ENCODE measurements around the gene NXPH2. TPM values are rescaled to one million over a fixed set of nuclear protein-coding genes. Genes with fewer than 3 reads are reported as not detected.
A peak's percentile ranks its signal among the peaks of the same experiment; 100 is the strongest.

The NXPH2 gene
- not detected for total RNA-seq

DNA sequence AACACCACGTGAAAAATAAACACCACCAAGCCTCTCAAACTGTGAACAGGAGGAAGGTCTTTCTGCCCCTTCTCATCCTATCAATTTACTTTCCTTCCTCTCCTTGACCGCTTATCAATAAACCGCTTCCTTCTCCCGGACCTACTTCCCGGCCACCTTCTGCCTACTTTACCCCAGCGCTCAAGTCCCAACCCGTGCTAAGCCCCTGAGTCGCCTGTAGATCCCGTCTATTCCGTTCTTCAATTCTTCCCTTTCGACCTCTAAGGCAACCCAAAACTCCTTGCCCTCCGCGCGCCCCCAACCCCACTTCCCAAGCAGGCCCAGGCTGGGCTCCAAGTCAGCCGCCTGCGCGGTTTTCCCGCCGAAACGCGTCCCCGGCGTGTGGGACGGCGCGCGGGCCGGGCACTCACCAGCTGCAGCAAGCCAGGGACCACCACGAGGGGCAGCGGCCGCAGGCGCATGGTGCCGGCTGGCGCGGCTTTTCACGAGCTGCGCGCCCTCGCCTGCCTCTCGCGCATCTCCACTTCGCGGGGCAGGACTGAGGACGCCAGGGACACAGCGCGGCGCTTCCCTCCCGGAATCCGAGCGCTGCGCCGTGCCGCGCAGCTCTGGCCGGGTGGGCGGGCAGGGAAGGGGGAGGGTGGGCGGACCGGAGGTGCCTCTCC lies at the start of gene NXPH2:
TSS of gene NXPH2 (minus strand) at position 610 of the 665 bp plus-strand sequence. CDS start at position 461, 149 bp downstream.
- Mint-ChIP-seq H3K4me3 (no peak within 1 kb of the TSS), H3K9me3 (no peaks in the 10 kb centered on the region), H3K27me3 (peaks cover 32% of the 10 kb centered on the region), H3K27ac (no peak within 1 kb of the TSS), H3K4me1 (ENCODE audit: low read depth) (peaks cover 3% of the 10 kb centered on the region), H3K36me3 (no peaks in the 10 kb centered on the region)
- ChIA-PET POLR2A (no interaction called here), CTCF (no interaction called here)
- DNase-seq, result no peak
- intact Hi-C loops (cut with micrococcal nuclease), result loop anchor here (10.0 kb wide), 1 partner anchor 305 kb away; no protein-coding TSS in a partner anchor

DNA sequence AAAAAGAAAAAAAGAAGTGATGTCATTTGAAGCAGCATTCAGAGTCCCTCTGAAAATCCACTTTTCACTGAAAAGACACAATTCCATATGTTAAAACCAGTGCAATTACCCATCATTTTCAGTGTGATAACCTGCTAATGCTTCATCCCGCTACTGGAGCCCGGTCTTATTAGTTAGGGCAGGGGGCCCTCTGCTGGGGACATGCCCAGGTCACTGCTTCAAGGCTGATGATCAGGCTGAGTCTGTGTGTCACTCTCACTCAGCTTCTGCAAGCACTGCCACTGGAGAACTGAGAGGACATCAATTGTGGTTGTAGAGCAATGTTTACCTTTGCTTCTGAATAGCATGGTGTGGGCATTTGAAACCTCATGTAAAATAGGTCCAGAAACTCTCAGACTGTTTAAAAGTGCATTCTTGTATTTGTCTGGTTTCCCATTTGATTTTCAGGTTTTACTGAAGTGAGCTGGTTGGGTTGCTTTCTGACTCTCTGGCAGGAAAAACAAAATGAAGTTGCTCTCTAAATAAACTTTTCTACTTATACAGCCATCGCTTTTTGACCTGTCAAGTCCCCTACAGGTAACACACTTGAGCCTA lies 49.2 kb upstream of the NXPH2 start:
- H3K4me3 Mint-ChIP-seq, result no peak overlapping the region
- no peaks in the 10 kb centered on the region for H3K36me3 Mint-ChIP-seq
- no peaks in the 10 kb centered on the region for H3K4me1 Mint-ChIP-seq (ENCODE audit: low read depth)
- peaks cover 3% of the 10 kb centered on the region for H3K27me3 Mint-ChIP-seq
- DNase-seq, result peak; percentile 44
- no peaks in the 10 kb centered on the region for H3K9me3 Mint-ChIP-seq
- ChIA-PET POLR2A (no interaction called here), CTCF (interaction anchor here (0.8 to 1.4 kb wide), 3 partner anchors 917 to 963 kb away, joined by 3 to 5 read pairs (median 5); no protein-coding TSS in a partner anchor)
- intact Hi-C loops (cut with micrococcal nuclease), result no loop called here
- no peak overlapping the region for H3K27ac Mint-ChIP-seq

DNA sequence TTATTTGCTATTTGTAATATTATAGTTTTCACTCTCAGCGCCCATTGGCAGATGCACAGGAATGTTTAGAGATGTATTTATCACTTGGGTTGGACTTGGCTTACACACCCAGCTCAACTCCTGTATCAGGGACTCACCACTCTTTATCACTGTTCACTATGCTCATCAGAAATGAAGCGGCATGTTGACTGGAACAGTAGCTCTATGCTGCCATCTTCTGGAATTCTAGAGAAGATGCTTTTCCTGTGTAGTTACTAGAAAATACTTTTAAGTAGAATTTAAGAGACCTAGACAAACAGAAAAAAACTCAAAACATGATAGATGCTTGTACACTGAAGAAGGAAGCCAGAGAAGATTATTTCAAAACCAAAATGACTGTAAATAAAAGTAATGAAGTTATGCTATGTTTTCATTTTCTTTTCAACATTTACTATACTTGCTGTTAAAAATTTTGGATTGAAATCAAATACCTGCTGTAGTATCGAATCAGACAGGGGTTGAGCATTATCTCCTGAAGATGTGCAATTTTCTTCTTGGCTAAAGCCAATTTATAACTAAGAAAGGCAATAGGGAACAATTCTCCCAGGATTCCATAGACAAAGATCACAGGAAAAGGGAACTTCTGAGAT lies 47.4 kb upstream of the NXPH2 start:
- H3K36me3 Mint-ChIP-seq, result no peaks in the 10 kb centered on the region
- no peak overlapping the region for H3K4me3 Mint-ChIP-seq
- H3K9me3 Mint-ChIP-seq, result no peaks in the 10 kb centered on the region
- POLR2A ChIA-PET, result no interaction called here
- H3K27ac Mint-ChIP-seq, result no peak overlapping the region
- H3K27me3 Mint-ChIP-seq, result peaks cover 6% of the 10 kb centered on the region
- H3K4me1 Mint-ChIP-seq (ENCODE audit: low read depth), result no peaks in the 10 kb centered on the region
- CTCF ChIA-PET, result interaction anchor here (0.7 to 3.4 kb wide), 18 partner anchors 12 to 965 kb away, joined by 3 to 55 read pairs (median 4); no protein-coding TSS in a partner anchor
- DNase-seq, result peak; percentile 15
- intact Hi-C loops (cut with micrococcal nuclease), result loop anchor here (1.0 kb wide), 4 partner anchors 453 to 961 kb away; no protein-coding TSS in a partner anchor

DNA sequence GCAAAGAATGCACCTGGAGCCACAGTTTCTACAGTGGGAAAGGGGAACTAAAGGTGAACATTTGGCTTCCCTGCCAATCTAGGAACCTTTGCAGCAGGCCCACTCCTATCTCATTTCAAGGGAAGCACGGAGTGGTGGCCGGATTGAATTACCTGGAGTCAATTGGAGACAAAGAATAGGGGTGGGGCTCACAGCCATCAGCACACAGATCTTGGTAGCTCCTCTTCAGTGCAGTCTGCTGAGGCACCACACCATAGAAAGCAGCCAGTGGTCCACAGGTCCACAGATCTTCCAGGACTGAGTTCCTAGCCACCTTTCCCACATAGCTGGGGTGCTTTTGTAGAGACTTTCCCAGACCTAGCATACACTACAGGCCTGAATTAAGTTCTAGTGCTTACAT lies 43.5 kb upstream of the NXPH2 start:
- Mint-ChIP-seq H3K9me3 (no peaks in the 10 kb centered on the region), H3K36me3 (no peaks in the 10 kb centered on the region), H3K4me1 (ENCODE audit: low read depth) (no peaks in the 10 kb centered on the region), H3K4me3 (no peak overlapping the region), H3K27me3 (peaks cover 11% of the 10 kb centered on the region), H3K27ac (no peak overlapping the region)
- CTCF ChIA-PET, result interaction anchor here (0.6 kb wide), 1 partner anchor 8 kb away, joined by 3 read pairs; no protein-coding TSS in a partner anchor
- no peak for DNase-seq
- intact Hi-C loops (cut with micrococcal nuclease), result no loop called here
- POLR2A ChIA-PET, result no interaction called here

DNA sequence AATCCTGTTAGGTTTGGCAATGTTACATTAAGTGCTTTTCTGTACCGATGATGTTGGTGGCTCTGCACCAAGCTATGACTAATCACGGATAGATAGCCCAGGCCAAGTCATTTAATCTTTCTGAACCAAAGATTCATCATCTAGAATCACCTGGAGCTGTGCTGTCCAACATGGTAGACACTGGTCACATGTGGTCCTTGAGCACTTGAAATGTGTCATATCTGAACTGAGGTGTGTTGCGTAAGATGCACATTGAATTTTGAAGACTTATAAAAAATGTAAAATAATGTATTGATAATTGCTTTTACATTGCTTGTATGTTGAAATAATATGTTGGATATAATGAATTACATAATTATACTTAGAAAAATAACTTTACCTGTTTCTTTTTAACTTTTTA lies 39.8 kb upstream of the NXPH2 start:
- Mint-ChIP-seq H3K27me3 (peaks cover 8% of the 10 kb centered on the region), H3K4me1 (ENCODE audit: low read depth) (no peaks in the 10 kb centered on the region), H3K36me3 (no peaks in the 10 kb centered on the region), H3K4me3 (no peak overlapping the region), H3K9me3 (no peaks in the 10 kb centered on the region), H3K27ac (no peak overlapping the region)
- ChIA-PET POLR2A (no interaction called here), CTCF (no interaction called here)
- no peak for DNase-seq
- intact Hi-C loops (cut with micrococcal nuclease), result no loop called here

DNA sequence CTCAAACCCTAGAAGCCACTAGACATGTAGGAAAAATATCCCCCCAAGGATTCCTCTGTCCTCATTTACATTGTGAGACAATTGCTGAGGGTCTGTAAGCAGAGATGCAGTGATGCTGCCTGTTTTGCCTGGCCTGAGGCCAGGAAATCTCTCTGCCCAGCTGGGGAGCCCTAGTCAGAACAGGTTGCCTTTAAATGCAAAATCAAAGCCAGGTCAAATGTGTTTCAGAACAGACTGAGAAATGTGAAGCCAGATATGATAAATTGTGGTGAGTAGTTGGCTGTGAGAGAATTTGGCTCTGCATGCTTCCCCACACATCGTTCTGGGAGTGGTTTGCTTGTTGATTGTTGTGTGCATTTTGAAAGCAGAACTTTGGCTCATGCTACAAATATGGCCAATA lies 38.4 kb upstream of the NXPH2 start:
- no peak for DNase-seq
- Mint-ChIP-seq H3K27ac (no peak overlapping the region), H3K36me3 (no peaks in the 10 kb centered on the region), H3K27me3 (peaks cover 10% of the 10 kb centered on the region), H3K4me3 (no peak overlapping the region), H3K4me1 (ENCODE audit: low read depth) (no peaks in the 10 kb centered on the region), H3K9me3 (no peaks in the 10 kb centered on the region)
- intact Hi-C loops (cut with micrococcal nuclease), result no loop called here
- POLR2A ChIA-PET, result no interaction called here
- CTCF ChIA-PET, result no interaction called here

DNA sequence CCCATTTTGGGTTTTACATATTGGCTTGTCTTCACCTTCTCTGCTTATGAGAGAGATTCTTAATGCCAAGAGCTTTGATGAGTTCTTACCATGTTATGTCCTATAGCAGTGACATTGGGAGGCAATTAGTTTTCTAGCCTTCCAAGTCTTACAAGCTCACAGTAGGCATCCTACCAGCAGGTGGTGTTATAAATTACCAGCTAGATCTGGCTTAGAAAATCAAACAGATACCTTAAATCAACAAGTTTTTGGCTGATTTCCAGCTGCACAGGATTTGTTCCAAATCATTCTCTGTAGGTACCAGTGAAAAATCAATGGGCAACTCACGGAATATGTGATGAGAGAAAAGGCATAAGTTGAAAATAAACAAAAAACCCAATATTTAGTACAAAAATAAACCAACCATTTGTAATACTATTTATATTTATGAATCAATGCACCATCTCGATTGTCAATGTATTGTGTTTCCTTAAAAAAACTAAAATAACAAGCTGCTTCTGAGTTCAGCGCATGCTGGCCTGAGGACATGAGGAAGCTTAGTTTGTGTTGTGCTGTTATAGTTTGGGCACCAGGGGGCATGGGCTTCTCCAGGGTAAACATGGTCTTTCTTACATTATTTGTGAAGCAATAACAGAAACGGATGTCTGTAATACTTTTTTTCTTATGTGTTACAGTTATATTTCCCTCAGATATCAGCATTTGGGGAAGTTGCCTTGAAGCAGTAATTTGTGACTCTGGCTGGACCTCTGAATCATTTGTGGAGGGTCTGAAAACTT lies 34.1 kb upstream of the NXPH2 start:
- CTCF ChIA-PET, result interaction anchor here (1.0 kb wide), 1 partner anchor 13 kb away, joined by 3 read pairs; no protein-coding TSS in a partner anchor

DNA sequence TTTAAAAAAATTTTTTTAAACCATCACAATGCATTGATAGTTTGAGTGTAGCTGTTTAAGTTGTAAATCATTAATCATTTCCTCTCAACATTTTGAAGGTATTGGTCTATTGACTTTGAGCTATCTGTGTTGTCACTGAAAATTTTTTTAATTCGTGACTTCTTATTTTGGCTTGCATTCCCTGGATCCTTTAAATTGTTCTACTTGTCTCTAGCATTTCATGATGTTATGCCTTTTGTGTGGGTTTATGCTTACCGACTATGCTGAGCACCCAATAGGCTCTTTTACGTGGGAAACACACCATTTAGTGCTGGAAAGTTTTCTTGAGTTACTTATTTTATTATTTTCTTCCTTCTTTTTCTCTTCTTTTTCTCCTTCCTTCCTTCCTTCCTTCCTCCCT lies 31.2 kb upstream of the NXPH2 start:
- no peak overlapping the region for H3K27ac Mint-ChIP-seq
- no peak overlapping the region for H3K4me3 Mint-ChIP-seq
- no peak for DNase-seq
- H3K36me3 Mint-ChIP-seq, result no peaks in the 10 kb centered on the region
- H3K27me3 Mint-ChIP-seq, result peaks cover 8% of the 10 kb centered on the region
- no peaks in the 10 kb centered on the region for H3K9me3 Mint-ChIP-seq
- CTCF ChIA-PET, result interaction anchor here (1.6 kb wide), 1 partner anchor 15 kb away, joined by 5 read pairs; no protein-coding TSS in a partner anchor
- intact Hi-C loops (cut with micrococcal nuclease), result no loop called here
- POLR2A ChIA-PET, result no interaction called here
- no peaks in the 10 kb centered on the region for H3K4me1 Mint-ChIP-seq (ENCODE audit: low read depth)

More for the DNA sequence above, 34.1 kb upstream of the NXPH2 start:
- H3K27me3 Mint-ChIP-seq, result peaks cover 5% of the 10 kb centered on the region
- intact Hi-C loops (cut with micrococcal nuclease), result no loop called here
- no peak overlapping the region for H3K4me3 Mint-ChIP-seq
- H3K9me3 Mint-ChIP-seq, result no peaks in the 10 kb centered on the region
- no peaks in the 10 kb centered on the region for H3K36me3 Mint-ChIP-seq
- DNase-seq, result no peak
- H3K27ac Mint-ChIP-seq, result no peak overlapping the region
- POLR2A ChIA-PET, result no interaction called here
- H3K4me1 Mint-ChIP-seq (ENCODE audit: low read depth), result no peaks in the 10 kb centered on the region

DNA sequence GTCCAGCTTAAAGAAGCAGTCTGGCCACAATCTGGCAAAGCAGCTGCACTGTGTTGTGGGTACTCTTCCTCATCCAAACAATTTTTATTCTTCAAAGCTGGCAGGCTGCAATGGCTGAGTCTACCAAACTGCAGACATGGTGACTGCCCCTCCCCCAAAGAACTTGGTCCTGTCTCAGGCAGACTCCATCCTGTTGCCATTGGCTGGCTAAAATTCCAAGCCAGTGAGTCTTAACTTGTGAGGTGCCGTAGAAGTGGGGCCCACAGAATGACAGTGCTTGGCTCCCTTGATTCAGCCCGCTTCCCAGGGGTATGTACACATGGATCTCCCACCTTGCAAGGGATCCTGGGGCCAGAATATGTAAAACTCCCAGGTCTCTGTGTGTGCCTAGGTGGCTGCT lies 14.5 kb upstream of the NXPH2 start:
- POLR2A ChIA-PET, result no interaction called here
- no peak for DNase-seq
- no peak overlapping the region for H3K4me3 Mint-ChIP-seq
- no peak overlapping the region for H3K27ac Mint-ChIP-seq
- H3K9me3 Mint-ChIP-seq, result peaks cover 5% of the 10 kb centered on the region
- CTCF ChIA-PET, result no interaction called here
- intact Hi-C loops (cut with micrococcal nuclease), result no loop called here
- H3K4me1 Mint-ChIP-seq (ENCODE audit: low read depth), result no peaks in the 10 kb centered on the region
- H3K36me3 Mint-ChIP-seq, result no peaks in the 10 kb centered on the region
- peaks cover 7% of the 10 kb centered on the region for H3K27me3 Mint-ChIP-seq

DNA sequence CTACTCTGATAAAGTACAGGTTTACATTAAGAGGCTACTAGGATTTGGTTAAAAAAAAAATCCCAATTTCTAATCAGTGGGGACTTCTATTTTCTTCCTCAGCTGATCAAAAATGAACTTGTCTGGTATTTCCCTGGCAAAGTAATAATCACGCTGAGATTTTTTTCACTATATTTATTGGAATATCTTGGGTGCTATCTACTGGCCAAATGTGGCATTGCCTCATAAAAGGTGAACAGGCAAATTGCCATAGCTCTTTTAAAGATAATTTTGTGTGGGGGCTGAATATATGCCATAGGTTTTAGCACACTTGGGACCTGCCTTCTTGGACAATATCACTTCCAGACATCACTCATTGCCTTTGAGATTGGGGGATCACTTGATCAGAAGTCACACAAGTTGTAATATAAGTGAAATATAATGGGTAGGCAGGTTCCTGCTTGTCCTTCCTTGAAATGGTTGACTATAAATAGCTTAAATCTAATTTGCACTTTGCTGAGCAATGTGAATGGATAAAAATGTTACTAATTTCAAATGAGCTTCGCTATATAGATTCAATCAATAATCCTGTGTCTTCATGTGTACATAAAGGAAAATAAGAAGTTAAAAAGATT lies 7.0 kb upstream of the NXPH2 start:
- Mint-ChIP-seq H3K4me3 (no peak overlapping the region), H3K36me3 (no peaks in the 10 kb centered on the region), H3K9me3 (no peaks in the 10 kb centered on the region), H3K4me1 (ENCODE audit: low read depth) (no peaks in the 10 kb centered on the region), H3K27ac (no peak overlapping the region), H3K27me3 (peaks cover 1% of the 10 kb centered on the region)
- no peak for DNase-seq
- CTCF ChIA-PET, result interaction anchor here (0.6 to 2.3 kb wide), 15 partner anchors 40 to 1796 kb away, joined by 3 to 16 read pairs (median 3); no protein-coding TSS in a partner anchor
- POLR2A ChIA-PET, result no interaction called here
- intact Hi-C loops (cut with micrococcal nuclease), result loop anchor here (1.0 to 10.0 kb wide), 4 partner anchors 312 to 921 kb away; no protein-coding TSS in a partner anchor

DNA sequence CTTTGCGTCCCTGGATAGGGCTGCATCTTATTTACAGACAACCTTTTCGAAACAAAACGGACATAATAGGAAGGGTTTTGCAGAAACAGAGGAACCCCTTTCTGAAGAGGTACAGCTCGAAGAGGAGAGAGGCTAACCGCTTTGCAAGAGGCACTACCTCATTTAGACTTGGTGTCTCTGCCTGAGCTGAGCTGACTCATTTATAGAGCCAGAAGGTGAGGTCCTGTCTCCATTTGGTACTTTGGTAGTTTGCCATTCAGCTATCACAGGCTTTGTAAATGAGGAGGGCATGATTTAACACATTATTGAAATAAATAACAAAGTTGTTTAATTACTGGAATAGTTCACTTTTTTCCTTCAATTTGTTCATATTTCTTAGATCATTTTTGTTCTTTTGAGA lies 2.2 kb upstream of the NXPH2 start:
- H3K27ac Mint-ChIP-seq, result no peak overlapping the region
- CTCF ChIA-PET, result no interaction called here
- no peak overlapping the region for H3K4me3 Mint-ChIP-seq
- peaks cover 3% of the 10 kb centered on the region for H3K4me1 Mint-ChIP-seq (ENCODE audit: low read depth)
- DNase-seq, result no peak
- POLR2A ChIA-PET, result no interaction called here
- no peaks in the 10 kb centered on the region for H3K9me3 Mint-ChIP-seq
- intact Hi-C loops (cut with micrococcal nuclease), result loop anchor here (10.0 kb wide), 1 partner anchor 308 kb away; no protein-coding TSS in a partner anchor
- peaks cover 32% of the 10 kb centered on the region for H3K27me3 Mint-ChIP-seq
- H3K36me3 Mint-ChIP-seq, result no peaks in the 10 kb centered on the region

Measured in activated CD4-positive, alpha-beta memory T cell treated with anti-CD3 and anti-CD28 coated beads for 36 hours (primary cell).